A673 (cell line): ENCODE data around the gene PCBD2. TPM values are rescaled to one million over a fixed set of nuclear protein-coding genes. Genes with fewer than 3 reads are reported as not detected.

Experiments
- BruUV-seq: library from RNA; stranded (reverse); fragments of 400-500 nt; replicated peaks from 2 replicates; lab custom pipeline; 2021; lab: Mats Ljungman, UMichigan
- CTCF ChIA-PET: fragments of 300-600 bp; sonication (Branson Sonifier 250); formaldehyde crosslinking; loops from one replicate; lab custom pipeline; 2022; ENCODE audit warnings: antibody characterized with exemption; lab: Charles Lee
- POLR2A ChIA-PET: fragments of 300-600 bp; sonication (Branson Sonifier 250); formaldehyde crosslinking; loops from one replicate; lab custom pipeline; 2022; ENCODE audit warnings: antibody characterized with exemption; ENCODE audit not compliant: low non-redundant PET; lab: Charles Lee
- DNase-seq: peaks from one replicate; pipeline ENCODE4 v3.0.0-alpha.2; 2015; ENCODE audit warnings: low spot score
- H3K27ac ChIP-seq: fragments of 200-600 bp; sonication (generic); 2 replicates; pipeline ENCODE4 v1.5.1; 2016; ENCODE audit warnings: mixed run types, low read depth, mild to moderate bottlenecking, mixed read lengths, antibody characterized with exemption, low read length; ENCODE audit not compliant: poor library complexity, severe bottlenecking
- H3K27me3 ChIP-seq: fragments of 200-600 bp; sonication (generic); replicated peaks from 2 replicates; pipeline ENCODE4 v1.6.1; 2017; ENCODE audit warnings: mixed run types, low read depth, mild to moderate bottlenecking, mixed read lengths, antibody characterized with exemption, low read length; ENCODE audit not compliant: insufficient read depth, poor library complexity
- H3K36me3 ChIP-seq: fragments of 200-600 bp; sonication (generic); 2 replicates; pipeline ENCODE4 v1.6.1; 2016; ENCODE audit warnings: mixed run types, mild to moderate bottlenecking, mixed read lengths, antibody characterized with exemption, low read length; ENCODE audit not compliant: insufficient read depth, poor library complexity, severe bottlenecking
- H3K4me1 ChIP-seq: fragments of 200-600 bp; sonication (generic); 2 replicates; pipeline ENCODE4 v1.6.1; 2017; ENCODE audit warnings: mixed run types, mild to moderate bottlenecking, mixed read lengths, antibody characterized with exemption, low read length; ENCODE audit not compliant: insufficient read depth, poor library complexity, severe bottlenecking
- H3K4me3 ChIP-seq: fragments of 200-600 bp; sonication (generic); 2 replicates; pipeline ENCODE4 v1.5.1; 2016; ENCODE audit warnings: low read depth, mixed run types, mild to moderate bottlenecking, mixed read lengths, low read length; ENCODE audit not compliant: poor library complexity, severe bottlenecking
- H3K9me3 ChIP-seq: fragments of 200-600 bp; sonication (generic); 2 replicates; pipeline ENCODE4 v1.6.1; 2016; ENCODE audit warnings: mixed run types, low read depth, mild to moderate bottlenecking, mixed read lengths, antibody characterized with exemption, low read length; ENCODE audit not compliant: poor library complexity, severe bottlenecking
- CTCF ChIP-seq: fragments of 300-800, 200-600 bp; sonication (generic); conservative IDR thresholded peaks from 2 replicates; pipeline ENCODE4 v1.5.1; 2017; ENCODE audit warnings: low read depth, mild to moderate bottlenecking, antibody characterized with exemption, low read length, moderate library complexity, mixed read lengths
- EZH2 ChIP-seq: fragments of 200-600 bp; sonication (generic); IDR thresholded peaks from 2 replicates; pipeline ENCODE4 v1.6.1; 2017; ENCODE audit warnings: borderline replicate concordance, low read depth, mild to moderate bottlenecking, mixed read lengths, antibody characterized with exemption, low read length; ENCODE audit not compliant: poor library complexity, severe bottlenecking
- intact Hi-C: fragments of 100-400 bp; cut with micrococcal nuclease; formaldehyde crosslinking; loops from one replicate; pipeline ENCODE4 v1.10.0; 2022; ENCODE audit not compliant: unreplicated experiment
- total RNA-seq: library from RNA; stranded (reverse); gene quantifications from 2 replicates; pipeline ENCODE4 v1.2.3, GENCODE V29; 2021

PCBD2 gene
- total RNA-seq, 1 experiment from 2014 or later: 13.8 TPM

GRCh38 chr5:134911285-134912206, 6.6 kb downstream of the PCBD2 start:
- Histone ChIP-seq H3K4me3 (no peak overlapping the region), H3K4me1 (no peaks in the 10 kb centered on the region), H3K36me3 (peaks cover 8% of the 10 kb centered on the region), H3K27me3 (no peaks in the 10 kb centered on the region), H3K27ac (no peak overlapping the region), H3K9me3 (no peaks in the 10 kb centered on the region)
- ChIA-PET CTCF (no interaction called here), POLR2A (no interaction called here)
- intact Hi-C loops: loop anchor here (10.0 kb wide), 1 partner anchor 283 kb away; no protein-coding TSS in a partner anchor
- no peak for DNase-seq
- BruUV-seq: no TSS peak
- no peak for TF ChIP-seq EZH2
- TF ChIP-seq CTCF: no peak

DNA sequence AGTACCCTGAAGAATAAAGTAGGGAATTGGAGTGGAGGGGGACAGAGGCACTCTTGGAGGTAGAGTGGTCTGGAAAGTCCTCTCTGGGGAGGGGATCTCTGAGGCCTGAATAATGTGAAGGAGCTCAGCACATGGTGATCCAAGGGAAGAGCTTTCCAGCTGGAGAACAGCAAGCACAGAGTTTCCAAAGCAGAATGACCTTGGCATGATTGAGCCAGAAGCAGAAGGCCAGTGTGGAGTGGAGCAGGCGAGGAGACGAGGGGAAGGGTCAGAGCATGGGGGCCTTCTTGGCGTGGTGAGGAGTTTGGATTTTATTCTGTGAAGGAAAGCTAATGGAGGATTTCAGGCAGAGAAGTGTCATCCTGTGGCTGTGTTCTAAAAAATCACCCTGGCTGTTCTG, 8.3 kb downstream of the PCBD2 start:
- CTCF ChIA-PET: no interaction called here
- DNase-seq: no peak

GRCh38 chr5:134913795-134914194, 8.9 kb downstream of the PCBD2 start:
- H3K36me3 ChIP-seq: peaks cover 8% of the 10 kb centered on the region
- CTCF ChIA-PET: no interaction called here
- intact Hi-C loops: loop anchor here (10.0 kb wide), 1 partner anchor 281 kb away; no protein-coding TSS in a partner anchor
- TF ChIP-seq EZH2 (no peak), CTCF (no peak)
- no peaks in the 10 kb centered on the region for H3K4me1 ChIP-seq
- H3K9me3 ChIP-seq: no peaks in the 10 kb centered on the region
- no peak overlapping the region for H3K27ac ChIP-seq
- no peaks in the 10 kb centered on the region for H3K27me3 ChIP-seq
- BruUV-seq: no TSS peak
- DNase-seq: no peak
- POLR2A ChIA-PET: no interaction called here
- no peak overlapping the region for H3K4me3 ChIP-seq

More for the DNA sequence above, 8.3 kb downstream of the PCBD2 start:
- Histone ChIP-seq H3K9me3 (no peaks in the 10 kb centered on the region), H3K4me3 (no peak overlapping the region), H3K27ac (no peak overlapping the region), H3K4me1 (no peaks in the 10 kb centered on the region), H3K27me3 (no peaks in the 10 kb centered on the region), H3K36me3 (peaks cover 8% of the 10 kb centered on the region)
- TF ChIP-seq CTCF: no peak
- TF ChIP-seq EZH2: no peak
- intact Hi-C loops: loop anchor here (10.0 kb wide), 1 partner anchor 282 kb away; no protein-coding TSS in a partner anchor
- POLR2A ChIA-PET: no interaction called here
- no TSS peak for BruUV-seq
